Uterus (tissue), 2 donors: ENCODE results near the gene CAB39.

Experiments
- POLR2A ChIP-seq, 2 donors: fragments of 450-650 bp; IDR thresholded peaks; one replicate each; pipeline ENCODE4 v1.6.1; 2016; ENCODE audit warnings: antibody characterized with exemption in 2 of 2, mild to moderate bottlenecking in 1 of 2, moderate library complexity in 1 of 2
- TF ChIP-seq, protein P1 (sequence below), 4 experiments: fragments of 200-600 bp in 2 of 4; fragments of 450-650 bp in 2 of 4; sonication (generic) in 2 of 4; IDR thresholded peaks; one replicate each; pipeline ENCODE4 v1.5.1; 2016 to 2019; ENCODE audit warnings: antibody characterized with exemption in 4 of 4, mild to moderate bottlenecking in 2 of 4, moderate library complexity in 1 of 4

DNA sequence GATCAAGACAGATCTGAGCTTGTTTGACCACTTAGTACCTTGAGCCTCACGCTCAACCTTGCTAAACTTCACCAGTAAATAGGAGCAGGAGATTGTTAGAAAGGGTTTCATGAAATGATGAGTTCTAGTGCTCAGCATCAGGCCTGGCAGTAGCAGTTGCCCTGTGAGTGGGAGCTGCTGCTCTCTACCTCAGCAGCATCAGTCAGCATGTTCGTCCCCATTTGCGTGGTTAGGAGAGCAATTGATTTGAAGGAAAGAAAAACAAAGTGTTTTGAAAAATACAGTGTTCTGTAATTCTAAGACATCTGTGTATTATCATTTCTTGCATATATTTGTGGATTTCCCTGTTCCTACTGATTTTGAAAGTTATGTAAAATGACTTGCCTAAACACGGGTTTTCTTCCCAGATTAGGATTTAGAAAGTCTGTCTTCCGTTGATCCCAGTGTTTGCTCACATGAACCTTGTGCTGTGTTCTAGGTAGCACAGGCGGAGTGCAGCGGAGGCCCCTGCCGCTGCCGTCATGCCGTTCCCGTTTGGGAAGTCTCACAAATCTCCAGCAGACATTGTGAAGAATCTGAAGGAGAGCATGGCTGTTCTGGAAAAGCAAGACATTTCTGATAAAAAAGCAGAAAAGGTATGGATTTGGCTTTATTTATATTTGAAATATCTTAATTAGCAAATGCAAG lies 47.0 kb downstream of the CAB39 start:
- TF ChIP-seq POLR2A (IDR thresholded peaks at IDR 0.05) = no peak
- TF ChIP-seq, protein P1, sequence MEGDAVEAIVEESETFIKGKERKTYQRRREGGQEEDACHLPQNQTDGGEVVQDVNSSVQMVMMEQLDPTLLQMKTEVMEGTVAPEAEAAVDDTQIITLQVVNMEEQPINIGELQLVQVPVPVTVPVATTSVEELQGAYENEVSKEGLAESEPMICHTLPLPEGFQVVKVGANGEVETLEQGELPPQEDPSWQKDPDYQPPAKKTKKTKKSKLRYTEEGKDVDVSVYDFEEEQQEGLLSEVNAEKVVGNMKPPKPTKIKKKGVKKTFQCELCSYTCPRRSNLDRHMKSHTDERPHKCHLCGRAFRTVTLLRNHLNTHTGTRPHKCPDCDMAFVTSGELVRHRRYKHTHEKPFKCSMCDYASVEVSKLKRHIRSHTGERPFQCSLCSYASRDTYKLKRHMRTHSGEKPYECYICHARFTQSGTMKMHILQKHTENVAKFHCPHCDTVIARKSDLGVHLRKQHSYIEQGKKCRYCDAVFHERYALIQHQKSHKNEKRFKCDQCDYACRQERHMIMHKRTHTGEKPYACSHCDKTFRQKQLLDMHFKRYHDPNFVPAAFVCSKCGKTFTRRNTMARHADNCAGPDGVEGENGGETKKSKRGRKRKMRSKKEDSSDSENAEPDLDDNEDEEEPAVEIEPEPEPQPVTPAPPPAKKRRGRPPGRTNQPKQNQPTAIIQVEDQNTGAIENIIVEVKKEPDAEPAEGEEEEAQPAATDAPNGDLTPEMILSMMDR (IDR thresholded peaks at IDR 0.05) = no peak
